Dedifferentiated amniotic fluid mesenchymal stem cell (primary cell): ENCODE data around the gene PCDHB11.
"Not testable (repeated sequence)": the region's sequence is repeated elsewhere in the genome, so short reads cannot be mapped to it uniquely, and the experiment has no call there.

Experiments used
- DNase-seq: peaks from one replicate; pipeline ENCODE4 v3.0.0-alpha.2; 2016; ENCODE audit errors: extremely low spot score

PCDHB11 gene

DNA sequence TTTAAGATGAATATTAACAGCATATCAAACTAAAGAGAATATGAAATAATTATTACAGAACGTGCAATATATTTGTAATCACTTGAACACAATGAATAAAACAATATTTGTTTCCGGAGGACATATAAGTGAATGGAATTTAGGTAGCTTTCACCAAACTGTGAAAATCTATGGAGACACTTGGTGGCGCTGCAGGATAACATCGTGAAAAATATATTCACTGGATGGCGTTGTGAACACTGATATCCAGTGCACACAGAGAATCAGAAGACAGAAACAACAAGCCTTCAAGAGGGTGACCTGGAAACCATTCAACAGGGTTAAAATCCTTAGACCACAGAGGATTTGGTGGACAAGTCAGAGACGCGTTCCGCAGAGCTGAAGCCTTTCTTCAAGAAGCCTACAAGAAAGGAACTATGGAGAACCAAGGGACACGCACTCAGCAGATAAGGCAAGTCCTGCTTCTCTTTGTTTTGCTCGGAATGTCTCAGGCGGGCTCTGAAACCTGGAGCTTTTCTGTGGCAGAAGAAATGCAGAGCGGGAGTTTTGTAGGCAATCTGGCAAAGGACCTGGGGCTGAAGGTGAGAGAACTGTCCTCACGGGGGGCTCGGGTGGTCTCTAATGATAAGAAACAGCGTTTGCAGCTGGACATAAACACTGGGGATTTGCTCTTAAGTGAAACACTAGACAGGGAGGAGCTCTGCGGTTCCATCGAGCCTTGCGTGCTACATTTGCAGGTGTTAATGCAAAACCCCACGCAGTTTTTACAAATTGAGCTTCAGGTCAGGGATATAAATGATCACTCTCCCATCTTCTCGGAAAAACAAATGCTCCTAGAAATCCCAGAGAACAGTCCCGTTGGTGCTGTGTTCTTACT is at the start of gene PCDHB11:
Gene PCDHB11 (plus strand): TSS at position 269 of the 877 bp plus-strand sequence. CDS start 148 bp downstream, at position 417.
- no peak for DNase-seq

DNA sequence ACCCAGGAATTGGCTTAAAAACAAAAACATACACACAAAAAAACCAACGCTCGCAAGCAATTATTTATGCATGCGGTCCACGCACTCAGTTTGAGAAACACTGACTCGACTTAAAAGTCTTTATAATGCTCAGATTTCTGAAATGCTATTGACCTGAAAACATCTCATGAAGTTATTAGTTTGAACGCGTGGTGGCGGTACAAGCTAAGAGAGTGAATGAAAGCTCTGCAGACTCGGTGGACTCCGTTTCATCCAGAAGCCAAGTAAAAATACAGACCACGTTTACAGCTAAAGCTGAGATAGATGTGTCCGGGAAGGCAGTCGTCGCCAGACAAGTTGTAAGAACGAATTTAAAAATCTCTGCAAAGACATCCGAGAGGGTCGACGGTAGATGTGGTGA is 49.6 kb upstream of the PCDHB11 start, which contains the start of gene PCDHB6:
Gene PCDHB6 (plus strand): TSS at position 246 of the 400 bp plus-strand sequence. CDS start 201 bp downstream, outside the sequence.
- no peak for DNase-seq

DNA sequence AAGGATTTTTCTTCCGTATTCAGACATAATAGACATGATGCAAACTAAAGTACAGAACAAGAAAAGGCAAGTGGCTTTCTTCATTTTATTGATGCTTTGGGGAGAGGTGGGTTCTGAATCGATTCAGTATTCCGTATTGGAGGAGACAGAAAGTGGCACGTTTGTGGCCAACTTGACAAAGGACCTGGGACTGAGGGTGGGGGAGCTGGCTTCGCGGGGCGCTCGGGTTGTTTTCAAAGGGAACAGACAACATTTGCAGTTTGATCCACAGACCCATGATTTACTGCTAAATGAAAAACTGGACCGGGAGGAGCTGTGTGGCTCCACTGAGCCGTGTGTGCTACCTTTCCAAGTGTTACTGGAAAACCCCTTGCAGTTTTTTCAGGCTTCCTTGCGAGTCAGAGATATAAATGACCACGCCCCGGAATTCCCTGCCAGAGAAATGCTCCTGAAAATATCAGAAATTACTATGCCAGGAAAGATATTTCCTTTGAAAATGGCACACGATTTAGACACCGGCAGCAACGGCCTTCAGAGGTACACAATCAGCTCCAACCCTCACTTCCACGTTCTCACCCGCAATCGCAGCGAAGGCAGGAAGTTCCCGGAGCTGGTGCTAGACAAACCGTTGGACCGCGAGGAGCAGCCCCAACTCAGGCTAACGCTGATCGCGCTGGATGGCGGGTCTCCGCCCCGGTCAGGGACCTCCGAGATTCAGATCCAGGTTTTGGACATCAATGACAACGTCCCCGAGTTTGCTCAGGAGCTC is 49.0 kb upstream of the PCDHB11 start:
- DNase-seq = no peak

DNA sequence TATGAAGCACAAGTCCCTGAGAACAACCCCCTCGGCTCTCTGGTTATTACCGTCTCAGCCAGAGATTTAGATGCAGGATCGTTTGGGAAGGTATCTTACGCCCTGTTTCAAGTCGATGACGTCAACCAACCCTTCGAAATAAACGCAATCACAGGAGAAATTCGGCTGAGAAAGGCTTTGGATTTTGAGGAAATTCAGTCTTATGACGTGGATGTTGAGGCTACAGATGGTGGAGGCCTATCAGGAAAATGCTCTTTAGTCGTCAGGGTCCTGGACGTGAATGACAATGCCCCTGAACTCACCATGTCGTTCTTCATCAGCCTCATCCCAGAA is 48.5 kb upstream of the PCDHB11 start:
- no peak for DNase-seq

DNA sequence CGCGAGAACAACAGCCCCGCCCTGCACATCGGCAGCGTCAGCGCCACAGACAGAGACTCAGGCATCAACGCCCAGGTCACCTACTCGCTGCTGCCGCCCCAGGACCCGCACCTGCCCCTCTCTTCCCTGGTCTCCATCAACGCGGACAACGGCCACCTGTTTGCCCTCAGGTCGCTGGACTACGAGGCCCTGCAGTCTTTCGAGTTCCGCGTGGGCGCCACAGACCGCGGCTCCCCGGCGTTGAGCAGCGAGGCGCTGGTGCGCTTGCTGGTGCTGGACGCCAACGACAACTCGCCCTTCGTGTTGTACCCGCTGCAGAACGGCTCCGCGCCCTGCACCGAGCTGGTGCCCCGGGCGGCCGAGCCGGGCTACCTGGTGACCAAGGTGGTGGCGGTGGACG is 47.8 kb upstream of the PCDHB11 start:
- DNase-seq = not testable (repeated sequence)

DNA sequence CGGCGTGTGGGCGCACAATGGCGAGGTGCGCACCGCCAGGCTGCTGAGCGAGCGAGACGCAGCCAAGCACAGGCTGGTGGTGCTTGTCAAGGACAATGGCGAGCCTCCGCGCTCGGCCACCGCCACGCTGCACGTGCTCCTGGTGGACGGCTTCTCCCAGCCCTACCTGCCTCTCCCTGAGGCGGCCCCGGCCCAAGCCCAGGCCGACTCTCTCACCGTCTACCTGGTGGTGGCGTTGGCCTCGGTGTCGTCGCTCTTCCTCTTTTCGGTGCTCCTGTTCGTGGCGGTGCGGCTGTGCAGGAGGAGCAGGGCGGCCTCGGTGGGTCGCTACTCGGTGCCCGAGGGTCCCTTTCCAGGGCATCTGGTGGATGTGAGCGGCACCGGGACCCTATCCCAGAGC is 47.3 kb upstream of the PCDHB11 start:
- DNase-seq = not testable (repeated sequence)

DNA sequence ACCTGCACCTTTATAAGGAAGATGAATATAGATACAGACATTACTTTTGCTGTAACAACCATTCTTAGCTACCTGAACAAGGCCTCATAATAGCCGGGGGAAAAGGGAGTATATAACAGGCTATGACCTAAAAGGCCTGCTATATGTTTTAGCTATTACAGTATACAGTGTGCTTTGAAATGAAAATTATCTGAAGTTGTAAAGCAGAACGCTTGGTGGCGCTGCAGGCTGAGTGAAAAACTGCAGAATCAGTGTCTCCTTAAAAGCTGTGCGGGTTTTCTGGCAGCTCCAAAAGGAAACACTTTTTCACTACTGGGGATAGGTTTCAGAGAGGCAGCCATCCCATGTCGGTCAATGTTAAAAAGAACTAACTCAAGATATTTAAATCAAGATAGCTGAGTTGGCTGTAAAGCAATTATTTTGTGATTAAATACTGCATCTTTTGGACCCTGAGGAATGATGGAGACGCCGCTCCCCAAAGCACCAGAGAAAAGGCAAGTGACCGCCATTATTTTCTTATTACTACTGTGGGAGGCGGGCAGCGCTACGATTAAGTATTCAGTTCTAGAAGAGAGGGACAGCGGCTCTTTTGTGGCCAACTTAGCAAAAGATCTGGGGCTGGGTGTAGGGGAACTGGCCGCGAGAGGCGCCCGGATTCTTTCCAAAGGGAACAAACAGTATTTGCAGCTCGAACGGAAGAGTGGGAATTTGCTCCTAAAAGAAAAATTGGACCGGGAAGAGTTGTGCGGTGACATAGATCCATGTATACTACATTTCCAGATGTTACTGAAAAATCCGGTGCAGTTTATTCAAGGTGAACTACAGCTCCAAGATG is 43.7 kb upstream of the PCDHB11 start:
- DNase-seq = no peak

DNA sequence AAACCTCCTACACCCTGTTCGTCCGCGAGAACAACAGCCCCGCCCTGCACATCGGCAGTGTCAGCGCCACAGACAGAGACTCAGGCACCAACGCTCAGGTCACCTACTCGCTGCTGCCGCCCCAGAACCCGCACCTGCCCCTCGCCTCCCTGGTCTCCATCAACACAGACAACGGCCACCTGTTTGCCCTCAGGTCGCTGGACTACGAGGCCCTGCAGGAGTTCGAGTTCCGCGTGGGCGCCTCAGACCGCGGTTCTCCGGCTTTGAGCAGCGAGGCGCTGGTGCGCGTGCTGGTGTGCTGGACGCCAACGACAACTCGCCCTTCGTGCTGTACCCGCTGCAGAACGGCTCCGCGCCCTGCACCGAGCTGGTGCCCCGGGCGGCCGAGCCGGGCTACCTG is 42.1 kb upstream of the PCDHB11 start:
- DNase-seq = not testable (repeated sequence)

DNA sequence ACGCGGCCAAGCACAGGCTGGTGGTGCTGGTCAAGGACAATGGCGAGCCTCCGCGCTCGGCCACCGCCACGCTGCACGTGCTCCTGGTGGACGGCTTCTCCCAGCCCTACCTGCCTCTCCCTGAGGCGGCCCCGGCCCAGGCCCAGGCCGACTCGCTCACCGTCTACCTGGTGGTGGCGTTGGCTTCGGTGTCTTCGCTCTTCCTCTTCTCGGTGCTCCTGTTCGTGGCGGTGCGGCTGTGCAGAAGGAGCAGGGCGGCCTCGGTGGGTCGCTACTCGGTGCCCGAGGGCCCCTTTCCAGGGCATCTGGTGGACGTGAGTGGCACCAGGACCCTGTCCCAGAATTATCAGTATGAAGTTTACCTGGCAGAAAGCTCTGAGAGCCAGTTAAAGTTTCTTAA is 41.5 kb upstream of the PCDHB11 start:
- DNase-seq = not testable (repeated sequence)

DNA sequence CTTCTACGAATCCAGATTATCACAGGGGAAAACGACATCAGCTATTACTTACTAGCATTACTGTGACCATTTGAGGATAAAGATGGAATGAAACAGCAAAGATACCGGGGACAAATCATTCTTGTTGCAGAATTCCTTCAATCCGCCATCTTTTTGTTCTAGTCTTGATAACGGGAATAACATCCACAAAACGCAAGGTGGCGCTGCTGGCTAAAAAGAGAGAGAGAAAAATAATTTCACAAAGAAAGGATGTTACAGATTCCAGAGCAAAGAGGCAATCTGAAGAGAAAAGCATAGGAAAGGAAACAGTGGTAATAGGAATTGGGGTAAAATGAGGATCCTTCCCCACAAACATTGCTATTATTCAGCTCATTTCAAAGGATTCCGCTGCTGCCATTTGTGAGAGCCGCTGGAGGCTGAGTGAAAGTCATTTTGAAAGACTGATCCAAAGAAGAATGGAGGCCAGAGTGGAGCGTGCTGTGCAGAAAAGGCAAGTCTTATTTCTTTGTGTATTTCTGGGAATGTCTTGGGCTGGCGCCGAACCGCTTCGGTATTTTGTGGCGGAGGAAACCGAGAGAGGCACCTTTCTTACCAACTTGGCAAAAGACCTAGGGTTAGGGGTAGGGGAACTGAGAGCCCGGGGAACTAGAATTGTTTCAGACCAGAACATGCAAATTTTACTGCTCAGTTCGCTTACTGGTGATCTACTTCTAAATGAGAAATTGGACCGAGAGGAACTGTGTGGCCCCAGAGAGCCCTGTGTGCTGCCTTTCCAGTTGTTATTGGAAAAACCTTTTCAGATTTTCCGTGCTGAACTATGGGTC is 26.8 kb upstream of the PCDHB11 start, which contains the start of gene PCDHB7:
Gene PCDHB7 (plus strand): TSS at position 264 of the 824 bp plus-strand sequence. CDS start 192 bp downstream, at position 456.
- peak; percentile 66 for DNase-seq

DNA sequence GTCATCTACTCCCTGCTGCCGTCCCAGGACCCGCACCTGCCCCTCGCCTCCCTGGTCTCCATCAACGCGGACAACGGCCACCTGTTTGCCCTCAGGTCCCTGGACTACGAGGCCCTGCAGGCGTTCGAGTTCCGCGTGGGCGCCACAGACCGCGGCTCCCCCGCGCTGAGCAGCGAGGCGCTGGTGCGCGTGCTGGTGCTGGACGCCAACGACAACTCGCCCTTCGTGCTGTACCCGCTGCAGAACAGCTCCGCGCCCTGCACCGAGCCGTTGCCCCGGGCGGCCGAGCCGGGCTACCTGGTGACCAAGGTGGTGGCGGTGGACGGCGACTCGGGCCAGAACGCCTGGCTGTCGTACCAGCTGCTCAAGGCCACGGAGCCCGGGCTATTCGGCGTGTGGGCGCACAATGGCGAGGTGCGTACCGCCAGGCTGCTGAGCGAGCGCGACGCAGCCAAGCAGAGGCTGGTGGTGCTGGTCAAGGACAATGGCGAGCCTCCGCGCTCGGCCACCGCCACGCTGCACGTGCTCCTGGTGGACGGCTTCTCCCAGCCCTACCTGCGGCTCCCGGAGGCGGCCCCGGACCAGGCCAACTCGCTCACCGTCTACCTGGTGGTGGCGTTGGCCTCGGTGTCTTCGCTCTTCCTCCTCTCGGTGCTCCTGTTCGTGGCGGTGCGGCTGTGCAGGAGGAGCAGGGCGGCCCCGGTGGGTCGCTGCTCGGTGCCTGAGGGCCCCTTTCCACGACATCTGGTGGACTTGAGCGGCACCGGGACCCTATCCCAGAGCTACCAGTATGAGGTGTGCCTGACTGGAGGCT is 24.9 kb upstream of the PCDHB11 start:
- DNase-seq = not testable (repeated sequence)

DNA sequence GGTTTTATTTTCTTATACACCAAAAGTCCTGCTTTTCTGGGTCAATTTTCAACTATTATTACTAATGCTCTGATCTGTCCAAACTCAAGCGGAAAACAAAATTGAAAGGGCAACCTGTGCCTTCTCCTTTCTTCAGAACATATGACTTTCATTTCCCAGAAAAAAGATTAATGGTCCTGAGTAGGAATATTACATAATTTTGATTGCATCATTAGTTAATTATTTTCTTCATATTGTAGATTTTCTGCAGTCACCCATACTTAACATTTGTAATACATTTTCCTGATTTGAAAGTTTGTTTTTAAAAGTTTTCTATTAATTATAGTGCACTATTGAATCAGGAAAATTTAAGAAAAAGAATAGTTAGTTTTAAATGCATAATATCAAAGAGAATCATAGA is 23.5 kb upstream of the PCDHB11 start:
- DNase-seq = no peak

DNA sequence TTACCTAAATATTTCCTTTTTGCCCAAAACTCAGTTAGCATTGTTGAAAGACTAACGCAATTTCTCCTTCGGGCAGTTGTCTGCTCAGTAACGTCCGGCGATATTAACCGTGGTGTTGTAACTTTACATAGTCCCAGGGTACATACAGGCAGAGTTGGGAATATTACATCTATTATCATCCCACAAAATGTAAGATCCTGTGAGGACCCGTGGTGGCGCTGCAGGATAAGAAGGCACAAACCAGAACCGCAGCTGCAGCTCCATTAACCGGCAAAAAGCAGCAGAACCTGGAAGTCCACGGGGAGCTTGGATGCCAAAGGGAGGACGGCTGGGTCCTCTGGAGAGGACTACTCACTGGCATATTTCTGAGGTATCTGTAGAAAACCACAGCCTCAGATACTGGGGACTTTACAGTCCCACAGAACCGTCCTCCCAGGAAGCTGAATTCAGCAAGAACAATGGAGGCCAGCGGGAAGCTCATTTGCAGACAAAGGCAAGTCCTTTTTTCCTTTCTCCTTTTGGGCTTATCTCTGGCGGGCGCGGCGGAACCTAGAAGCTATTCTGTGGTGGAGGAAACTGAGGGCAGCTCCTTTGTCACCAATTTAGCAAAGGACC is 21.7 kb upstream of the PCDHB11 start, which contains the start of gene PCDHB8:
Gene PCDHB8 (plus strand): TSS at position 214 of the 615 bp plus-strand sequence. CDS start 245 bp downstream, at position 459.
- DNase-seq = not testable (repeated sequence)

DNA sequence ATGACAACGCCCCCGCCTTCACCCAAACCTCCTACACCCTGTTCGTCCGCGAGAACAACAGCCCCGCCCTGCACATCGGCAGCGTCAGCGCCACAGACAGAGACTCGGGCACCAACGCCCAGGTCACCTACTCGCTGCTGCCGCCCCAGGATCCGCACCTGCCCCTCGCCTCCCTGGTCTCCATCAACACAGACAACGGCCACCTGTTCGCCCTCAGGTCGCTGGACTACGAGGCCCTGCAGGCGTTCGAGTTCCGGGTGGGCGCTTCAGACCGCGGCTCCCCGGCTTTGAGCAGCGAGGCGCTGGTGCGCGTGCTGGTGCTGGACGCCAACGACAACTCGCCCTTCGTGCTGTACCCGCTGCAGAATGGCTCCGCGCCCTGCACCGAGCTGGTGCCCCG is 20.1 kb upstream of the PCDHB11 start:
- DNase-seq = not testable (repeated sequence)

DNA sequence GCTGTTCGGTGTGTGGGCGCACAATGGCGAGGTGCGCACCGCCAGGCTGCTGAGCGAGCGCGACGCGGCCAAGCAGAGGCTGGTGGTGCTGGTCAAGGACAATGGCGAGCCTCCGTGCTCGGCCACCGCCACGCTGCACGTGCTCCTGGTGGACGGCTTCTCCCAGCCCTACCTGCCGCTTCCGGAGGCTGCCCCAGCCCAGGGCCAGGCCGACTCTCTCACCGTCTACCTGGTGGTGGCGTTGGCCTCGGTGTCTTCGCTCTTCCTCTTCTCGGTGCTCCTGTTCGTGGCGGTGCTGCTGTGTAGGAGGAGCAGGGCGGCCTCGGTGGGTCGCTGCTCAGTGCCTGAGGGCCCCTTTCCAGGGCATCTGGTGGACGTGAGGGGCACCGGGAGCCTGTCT is 19.6 kb upstream of the PCDHB11 start:
- not testable (repeated sequence) for DNase-seq

DNA sequence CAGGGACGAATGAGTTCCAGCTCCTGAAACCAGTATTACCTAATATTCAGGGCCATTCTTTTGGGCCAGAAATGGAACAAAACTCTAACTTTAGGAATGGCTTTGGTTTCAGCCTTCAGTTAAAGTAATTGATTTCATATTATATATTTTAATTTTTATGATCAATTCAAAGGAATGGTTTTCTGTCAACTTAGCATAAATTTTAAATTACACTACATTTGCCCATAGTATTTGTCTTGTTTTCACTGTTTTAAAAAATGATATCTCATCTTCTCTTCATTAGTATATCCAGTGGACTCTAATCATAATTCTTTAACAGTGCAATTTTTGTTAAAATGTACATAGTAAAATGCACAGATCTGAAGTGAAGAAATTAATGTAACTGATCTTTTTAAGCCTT is 19.1 kb upstream of the PCDHB11 start:
- DNase-seq = no peak

DNA sequence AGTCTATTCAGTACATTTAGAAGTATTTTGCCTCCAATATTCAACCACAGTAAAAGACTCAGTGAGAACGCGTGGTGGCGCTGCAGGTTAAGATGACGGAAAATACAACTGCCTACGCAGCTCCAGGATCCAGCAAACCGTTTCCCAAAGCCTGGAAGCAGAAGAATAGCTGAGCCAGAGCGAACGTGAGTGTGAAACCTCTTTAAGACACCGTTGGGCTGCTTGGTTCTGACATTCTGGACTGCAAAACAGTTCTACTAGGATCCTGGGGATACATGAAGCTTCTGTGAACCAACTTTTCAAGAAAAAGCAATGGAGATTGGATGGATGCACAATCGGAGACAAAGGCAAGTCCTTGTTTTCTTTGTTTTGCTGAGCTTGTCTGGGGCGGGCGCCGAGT is 17.2 kb upstream of the PCDHB11 start, which contains the start of gene PCDHB16:
Gene PCDHB16 (plus strand): TSS at position 140 of the 400 bp plus-strand sequence. CDS start 173 bp downstream, at position 313.
- DNase-seq = peak; percentile 53

DNA sequence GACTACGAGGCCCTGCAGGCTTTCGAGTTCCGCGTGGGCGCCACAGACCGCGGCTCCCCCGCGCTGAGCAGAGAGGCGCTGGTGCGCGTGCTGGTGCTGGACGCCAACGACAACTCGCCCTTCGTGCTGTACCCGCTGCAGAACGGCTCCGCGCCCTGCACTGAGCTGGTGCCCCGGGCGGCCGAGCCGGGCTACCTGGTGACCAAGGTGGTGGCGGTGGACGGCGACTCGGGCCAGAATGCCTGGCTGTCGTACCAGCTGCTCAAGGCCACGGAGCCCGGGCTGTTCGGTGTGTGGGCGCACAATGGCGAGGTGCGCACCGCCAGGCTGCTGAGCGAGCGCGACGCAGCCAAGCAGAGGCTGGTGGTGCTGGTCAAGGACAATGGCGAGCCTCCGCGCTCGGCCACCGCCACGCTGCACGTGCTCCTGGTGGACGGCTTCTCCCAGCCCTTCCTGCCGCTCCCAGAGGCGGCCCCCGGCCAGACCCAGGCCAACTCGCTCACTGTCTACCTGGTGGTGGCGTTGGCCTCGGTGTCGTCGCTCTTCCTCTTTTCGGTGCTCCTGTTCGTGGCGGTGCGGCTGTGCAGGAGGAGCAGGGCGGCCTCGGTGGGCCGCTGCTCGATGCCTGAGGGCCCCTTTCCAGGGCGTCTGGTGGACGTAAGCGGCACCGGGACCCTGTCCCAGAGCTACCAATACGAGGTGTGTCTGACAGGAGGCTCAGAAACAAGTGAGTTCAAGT is 15.1 kb upstream of the PCDHB11 start:
- DNase-seq = not testable (repeated sequence)
